ENCODE measurements around the gene POLDIP2.

GRCh38 chr17:28390141-28390540 lies 32.8 kb upstream of the POLDIP2 start:
- TF ChIP-seq CTCF (IDR thresholded peaks at IDR 0.05; ENCODE audit: insufficient read depth, low read depth, low read length) (no peak), EZH2 (IDR thresholded peaks at IDR 0.05; ENCODE audit: insufficient read depth, low read length) (no peak)
